Measurements from ENCODE around the gene ARIH1. TPM values are rescaled to one million over a fixed set of nuclear protein-coding genes. Genes with fewer than 3 reads are reported as not detected.
"Not testable (repeated sequence)": the region's sequence is repeated elsewhere in the genome, so short reads cannot be mapped to it uniquely, and the experiment has no call there.

Gene ARIH1
- total RNA-seq, 1 donor from 2014 or later, result 159 TPM

GRCh38 chr15:72628249-72629067, 154.3 kb downstream of the ARIH1 start:
- ATAC-seq (peak; percentile 17), DNase-seq (peak; percentile 52)
- H3K36me3 ChIP-seq; intact Hi-C loops (cut with DNase I); H3K9me3 ChIP-seq; H3K27me3 ChIP-seq; H3K27ac ChIP-seq; H3K4me1 ChIP-seq; H3K4me3 ChIP-seq: not testable (repeated sequence)

DNA sequence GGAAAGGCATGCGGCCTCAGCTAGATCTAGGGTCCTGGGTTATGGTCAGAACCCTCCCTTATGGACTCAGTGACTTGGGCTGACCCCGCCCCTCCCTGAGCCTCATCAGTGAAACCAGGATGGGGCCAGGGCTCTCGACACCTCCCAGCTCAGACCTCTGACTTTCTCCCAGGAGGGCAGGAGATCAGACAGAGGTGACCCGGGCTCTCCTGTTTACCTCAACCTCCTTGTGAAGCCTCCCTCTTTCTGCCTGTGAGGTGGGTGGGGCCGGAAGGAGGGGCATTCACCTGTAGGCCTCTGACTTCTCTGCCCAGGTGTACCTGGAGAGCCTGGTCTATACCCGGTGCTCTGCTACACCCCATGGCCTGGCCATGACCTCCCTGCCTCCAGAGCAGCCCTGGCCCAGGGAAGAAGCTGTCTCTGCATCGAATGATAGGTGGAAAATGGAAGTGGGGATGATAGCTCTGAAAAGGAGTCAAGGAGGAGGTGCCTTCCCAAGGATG, 155.0 kb downstream of the ARIH1 start:
- H3K36me3 ChIP-seq; H3K27ac ChIP-seq; ATAC-seq; H3K4me3 ChIP-seq; intact Hi-C loops (cut with DNase I); H3K9me3 ChIP-seq; H3K27me3 ChIP-seq; DNase-seq; H3K4me1 ChIP-seq: not testable (repeated sequence)

GRCh38 chr15:72636519-72637282, 162.6 kb downstream of the ARIH1 start:
- H3K27me3 ChIP-seq; H3K27ac ChIP-seq; H3K9me3 ChIP-seq; H3K4me1 ChIP-seq; intact Hi-C loops (cut with DNase I); H3K36me3 ChIP-seq: not testable (repeated sequence)
- H3K4me3 ChIP-seq, result peak overlapping the region; percentile 44
- DNase-seq (peak; percentile 88), ATAC-seq (peak; percentile 92)

- DNase-seq; H3K4me1 ChIP-seq; H3K36me3 ChIP-seq; H3K27ac ChIP-seq; ATAC-seq; H3K9me3 ChIP-seq; intact Hi-C loops (cut with DNase I); H3K4me3 ChIP-seq; H3K27me3 ChIP-seq: not testable (repeated sequence)
These were observed 165.8 kb downstream of the ARIH1 start for GRCh38 chr15:72639759-72640483.

- H3K36me3 ChIP-seq; ATAC-seq; H3K27me3 ChIP-seq; H3K4me1 ChIP-seq; H3K9me3 ChIP-seq; DNase-seq; H3K4me3 ChIP-seq; intact Hi-C loops (cut with DNase I); H3K27ac ChIP-seq: not testable (repeated sequence)
These were observed 168.1 kb downstream of the ARIH1 start for GRCh38 chr15:72642271-72642670.

GRCh38 chr15:72648631-72649253, 174.6 kb downstream of the ARIH1 start:
- H3K36me3 ChIP-seq; DNase-seq; H3K9me3 ChIP-seq; H3K27ac ChIP-seq; H3K27me3 ChIP-seq; intact Hi-C loops (cut with DNase I); H3K4me1 ChIP-seq; H3K4me3 ChIP-seq: not testable (repeated sequence)
- ATAC-seq, result peak; percentile 27

Other genes with a start within 250 kb of the ARIH1 start
- 426 TPM for gene PKM, start 243.1 kb upstream of the ARIH1 start, total RNA-seq
- gene PARP6, start 201.8 kb upstream of the ARIH1 start, total RNA-seq, result 87.9 TPM
- gene CELF6, start 154.2 kb upstream of the ARIH1 start, total RNA-seq, result 5.4 TPM
- 185 TPM for gene HEXA, start 98.3 kb upstream of the ARIH1 start, total RNA-seq
- gene TMEM202, start 76.0 kb upstream of the ARIH1 start, total RNA-seq, result not detected
- not detected for gene GOLGA6B, start 180.4 kb downstream of the ARIH1 start, total RNA-seq
- not detected for gene HIGD2B, start 211.9 kb downstream of the ARIH1 start, total RNA-seq
- 18.1 TPM for gene BBS4, start 211.9 kb downstream of the ARIH1 start, total RNA-seq